ENCODE measurements around the gene CEMP1. TPM values are rescaled to one million over a fixed set of nuclear protein-coding genes. Genes with fewer than 3 reads are reported as not detected.

Gene CEMP1
- total RNA-seq, 1 donor, result 0.27 TPM

GRCh38 chr16:2507052-2507659 lies 24.1 kb downstream of the CEMP1 start:
- peak in 2 of 3 donors; percentile 75 to 79 for DNase-seq (ENCODE audit: low read depth in 2 of 3, low spot score in 2 of 3)

DNA sequence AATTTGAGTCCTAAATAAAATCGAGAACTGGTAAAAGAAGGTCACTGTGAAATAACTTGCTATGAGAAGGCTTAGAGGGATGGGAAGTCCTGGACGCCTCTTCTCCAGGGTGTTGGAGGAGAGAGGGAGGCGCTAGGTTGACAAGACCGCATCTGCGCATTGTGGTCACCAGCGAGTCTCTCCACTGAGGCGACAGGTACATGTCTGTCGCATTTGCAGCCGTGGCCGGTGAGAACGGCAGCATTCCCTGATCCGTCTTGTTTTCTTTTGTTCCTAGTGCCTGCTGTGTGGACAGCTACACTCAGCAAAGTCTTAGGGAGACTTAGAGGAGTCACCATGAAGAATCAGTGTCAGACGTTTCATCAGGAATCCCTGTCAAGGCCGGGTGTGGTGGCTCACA lies 25.5 kb downstream of the CEMP1 start:
- no peak for DNase-seq (ENCODE audit: low read depth in 2 of 3, low spot score in 2 of 3)

DNA sequence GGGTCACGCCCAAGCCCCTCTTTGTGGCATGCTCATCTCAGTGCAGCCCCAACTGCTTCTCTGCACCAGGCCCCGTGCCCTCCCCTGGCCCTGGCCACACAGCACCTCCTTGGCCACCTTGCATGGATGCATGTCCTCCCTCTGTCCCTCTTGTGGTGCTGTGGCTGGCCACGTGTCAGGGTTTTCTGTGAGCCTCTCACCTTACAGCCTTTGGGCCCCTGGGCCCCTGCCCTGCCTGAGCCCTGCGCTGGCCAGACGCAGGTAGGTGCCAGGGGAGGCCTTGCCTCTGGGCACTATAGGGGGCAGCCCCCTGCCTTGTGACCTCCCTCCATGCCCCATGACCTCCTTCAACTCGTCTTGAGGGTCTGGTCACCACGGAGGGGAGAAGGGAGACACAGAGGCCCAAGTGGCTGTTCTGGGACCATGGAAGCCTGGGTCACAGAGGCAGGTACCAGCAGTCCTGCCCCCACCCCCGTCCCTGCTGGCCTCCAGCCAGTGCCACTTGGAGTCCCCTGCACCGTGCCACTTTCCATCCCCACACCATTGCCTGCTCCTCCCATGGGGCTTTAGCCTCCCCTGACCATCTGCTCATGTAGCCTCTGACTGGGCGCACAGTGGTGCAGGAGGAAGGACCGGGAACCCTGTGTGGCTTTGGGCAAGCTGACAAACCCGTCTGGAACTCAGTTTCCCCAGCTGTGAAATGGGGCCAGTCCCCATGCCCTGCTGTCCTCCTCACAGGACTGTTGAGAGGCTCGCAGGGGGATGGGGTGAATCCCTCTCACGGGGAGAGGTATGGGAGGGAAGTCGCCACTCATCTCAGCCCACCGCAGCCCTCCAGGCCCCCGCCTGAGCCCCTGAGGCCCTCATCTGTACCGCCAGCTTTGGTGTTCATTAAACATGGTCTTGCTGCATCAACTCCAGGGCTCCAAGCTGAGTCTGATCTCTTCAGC lies 29.0 kb downstream of the CEMP1 start:
- DNase-seq (ENCODE audit: low read depth in 2 of 3, low spot score in 2 of 3), result no peak

GRCh38 chr16:2500918-2501750 lies 30.1 kb downstream of the CEMP1 start:
- peak; percentile 72 to 86 (median 82) for DNase-seq (ENCODE audit: low read depth in 2 of 3, low spot score in 2 of 3)

GRCh38 chr16:2500430-2500917 lies 30.7 kb downstream of the CEMP1 start:
- no peak for DNase-seq (ENCODE audit: low read depth in 2 of 3, low spot score in 2 of 3)

- no peak for DNase-seq (ENCODE audit: low read depth in 2 of 3, low spot score in 2 of 3)
These were observed 31.2 kb downstream of the CEMP1 start for GRCh38 chr16:2499890-2500429.

DNA sequence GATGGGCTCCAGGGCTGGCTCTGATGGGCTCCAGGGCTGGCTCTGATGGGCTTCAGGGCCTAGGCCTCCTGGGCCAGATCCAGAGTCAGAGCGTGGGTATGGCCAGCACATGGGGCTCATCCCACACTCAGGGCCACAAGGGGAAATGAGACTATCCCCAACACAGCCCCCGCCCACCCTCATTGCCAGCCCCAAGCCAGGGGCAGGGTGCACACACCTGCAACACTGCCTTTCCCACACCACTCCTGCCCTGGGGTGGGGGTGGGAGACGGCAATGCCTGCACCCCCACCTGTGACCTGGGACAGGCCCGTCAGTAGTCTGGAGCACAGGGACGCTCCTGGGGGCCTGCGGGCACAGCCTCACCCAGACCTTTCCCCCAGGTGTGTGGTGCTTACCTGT lies 31.8 kb downstream of the CEMP1 start:
- DNase-seq (ENCODE audit: low read depth in 2 of 3, low spot score in 2 of 3), result no peak

DNA sequence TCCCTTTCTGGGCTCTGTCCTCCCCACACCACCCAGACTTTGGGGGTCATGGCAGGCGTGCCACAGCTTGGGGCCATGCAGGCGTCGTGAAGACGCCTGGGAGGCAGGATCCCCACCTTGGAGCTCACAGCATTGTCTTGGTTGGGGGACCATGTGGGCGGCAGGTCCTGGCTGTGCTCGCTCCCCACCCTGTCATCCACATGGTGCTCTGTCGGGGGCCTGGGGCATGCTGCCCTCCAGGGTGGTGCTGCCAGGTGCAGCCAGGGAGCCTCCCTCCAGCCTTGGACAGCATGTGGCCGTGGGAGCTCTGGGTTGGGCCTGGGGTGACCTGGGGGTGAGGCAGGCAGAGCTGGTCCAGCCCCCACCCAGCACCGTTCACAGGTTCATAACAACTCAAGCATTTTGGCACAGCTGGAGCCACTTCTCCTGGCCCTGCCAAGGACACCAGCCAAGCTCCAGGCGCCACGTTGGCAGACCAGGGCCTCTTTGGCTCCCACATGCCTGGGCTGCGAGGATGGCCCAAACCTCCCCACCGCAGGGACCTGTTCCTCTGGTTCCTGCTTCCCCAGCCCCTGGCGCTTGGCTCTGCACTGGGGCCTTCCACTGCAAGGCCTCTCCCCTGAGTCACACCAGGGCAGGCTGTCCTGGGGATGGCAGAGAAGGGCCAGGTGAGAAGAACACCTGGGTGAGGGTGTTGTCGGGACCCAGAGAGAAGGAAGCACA lies 32.5 kb downstream of the CEMP1 start:
- DNase-seq (ENCODE audit: low read depth in 2 of 3, low spot score in 2 of 3), result no peak

GRCh38 chr16:2497695-2498484 lies 33.3 kb downstream of the CEMP1 start:
- DNase-seq (ENCODE audit: low read depth in 2 of 3, low spot score in 2 of 3), result no peak

GRCh38 chr16:2497116-2497630 lies 34.0 kb downstream of the CEMP1 start:
- no peak for DNase-seq (ENCODE audit: low read depth in 2 of 3, low spot score in 2 of 3)

- no peak for DNase-seq (ENCODE audit: low read depth in 2 of 3, low spot score in 2 of 3)
These were observed 34.7 kb downstream of the CEMP1 start for GRCh38 chr16:2496223-2497115.

DNA sequence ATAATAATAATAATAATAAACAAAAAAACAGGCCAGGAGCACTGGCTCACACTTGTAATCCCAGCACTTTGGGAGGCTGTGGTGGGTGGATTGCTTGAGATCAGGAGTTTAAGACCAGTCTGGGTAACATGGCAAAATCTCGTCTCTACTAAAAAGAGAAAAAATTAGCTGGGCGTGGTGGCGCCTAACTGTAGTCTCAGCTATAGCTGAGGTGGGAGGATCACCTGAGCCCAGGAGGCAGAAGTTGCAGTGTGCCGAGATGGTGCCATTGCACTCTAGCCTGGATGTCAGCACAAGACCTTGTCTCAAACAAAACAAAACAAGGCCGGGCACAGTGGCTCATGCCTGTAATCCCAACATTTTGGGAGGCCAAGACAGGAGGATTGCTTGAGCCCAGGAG lies 36.2 kb downstream of the CEMP1 start:
- DNase-seq (ENCODE audit: low read depth in 2 of 3, low spot score in 2 of 3), result no peak

DNA sequence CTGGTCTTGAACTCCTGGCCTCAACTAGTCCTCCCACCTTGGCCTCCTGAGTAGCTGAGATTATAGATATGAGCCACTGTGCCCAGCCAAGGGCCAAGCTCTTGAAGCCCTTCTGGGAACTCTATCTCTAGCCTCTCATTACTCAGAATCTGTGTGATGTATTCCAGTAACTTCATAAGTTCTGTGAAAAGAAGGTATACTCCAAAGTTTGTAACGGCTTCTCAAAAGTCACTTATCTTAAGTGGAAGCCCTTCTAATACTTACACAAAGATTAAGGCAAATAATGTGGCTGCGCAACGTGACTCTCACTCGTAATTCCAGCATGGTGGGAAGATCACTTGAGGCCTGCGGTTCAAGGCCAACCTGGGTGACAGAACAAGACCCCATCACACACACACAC lies 36.6 kb downstream of the CEMP1 start:
- no peak for DNase-seq (ENCODE audit: low read depth in 2 of 3, low spot score in 2 of 3)

- DNase-seq (ENCODE audit: low read depth in 2 of 3, low spot score in 2 of 3), result no peak
These were observed 37.6 kb downstream of the CEMP1 start for GRCh38 chr16:2493605-2494004.

GRCh38 chr16:2492292-2492691 lies 38.9 kb downstream of the CEMP1 start:
- DNase-seq (ENCODE audit: low read depth in 2 of 3, low spot score in 2 of 3), result no peak

DNA sequence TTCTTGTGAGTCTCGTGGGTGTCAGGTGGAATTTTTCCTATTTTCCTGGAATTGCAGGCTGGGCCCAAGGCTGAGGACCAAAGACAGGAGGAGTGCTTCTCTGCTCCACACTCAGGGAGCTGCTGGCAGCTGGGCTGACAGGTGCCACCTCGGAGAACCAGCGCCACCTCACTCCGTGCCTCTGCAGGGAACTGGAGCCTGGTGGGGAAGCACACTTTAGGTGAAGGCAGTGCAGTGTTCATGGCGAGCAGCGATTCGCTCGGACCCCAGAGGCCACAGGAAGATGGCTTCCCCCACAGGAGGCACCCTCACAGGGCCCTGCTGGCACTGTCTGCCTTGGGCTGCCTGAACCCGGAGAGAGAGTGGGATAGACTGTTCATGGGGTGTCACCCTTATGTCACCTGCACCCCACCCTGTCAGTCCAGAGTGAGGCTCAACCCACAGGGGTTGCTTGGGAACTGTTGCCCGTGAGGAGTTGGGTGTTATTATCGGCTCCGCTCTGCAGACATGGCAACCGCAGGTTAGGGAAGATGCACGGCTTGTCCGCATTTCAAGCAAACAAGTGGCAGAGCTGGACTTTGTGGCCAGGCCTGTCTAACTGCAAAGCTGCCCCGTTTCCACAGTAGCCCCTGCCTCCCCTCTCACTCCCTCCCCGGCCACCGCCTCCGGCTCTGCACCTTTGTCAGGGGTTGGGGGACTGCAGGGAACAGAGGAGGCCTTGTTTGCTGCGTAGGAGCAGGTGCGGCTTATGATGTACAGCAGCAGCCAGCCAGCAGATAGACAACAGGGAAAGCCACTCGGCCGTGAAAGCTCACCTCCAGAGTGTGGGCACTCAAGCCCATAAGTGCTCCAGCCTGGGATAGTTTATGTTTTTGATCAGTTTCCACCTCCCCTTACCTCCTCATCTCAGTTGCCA lies 40.8 kb downstream of the CEMP1 start:
- DNase-seq (ENCODE audit: low read depth in 2 of 3, low spot score in 2 of 3), result no peak

DNA sequence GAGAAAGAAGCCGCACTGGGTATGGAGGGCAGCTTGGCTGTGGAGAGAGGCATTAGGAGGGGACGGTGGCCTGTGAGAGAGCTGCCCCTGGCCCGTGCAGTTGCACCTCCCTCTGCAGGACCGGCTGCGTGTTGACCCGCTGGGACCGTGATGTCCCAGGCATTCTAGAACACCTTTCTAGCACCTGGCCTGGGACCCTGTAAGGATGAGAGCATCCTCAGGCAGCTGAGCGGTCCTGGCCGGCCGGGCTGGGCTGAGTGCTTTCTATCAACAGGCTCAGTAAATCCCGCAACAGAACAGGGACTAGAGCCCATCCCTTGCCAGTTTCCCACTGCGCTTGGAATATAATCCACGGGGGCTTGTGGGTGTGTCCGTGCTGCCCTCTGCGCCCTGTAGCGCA lies 41.6 kb downstream of the CEMP1 start:
- DNase-seq (ENCODE audit: low read depth in 2 of 3, low spot score in 2 of 3), result no peak
